Measurements from ENCODE around the gene ATP13A3. TPM values are rescaled to one million over a fixed set of nuclear protein-coding genes. Genes with fewer than 3 reads are reported as not detected.

The ATP13A3 gene
- total RNA-seq, 4 donors from 2014 or later = 23.6 to 129 (median 69.8) TPM

- Histone ChIP-seq H3K4me3 (no peak overlapping the region), H3K27ac (no peak overlapping the region), H3K4me1 (peaks cover 6 to 36% (median 27%) of the 10 kb centered on the region in 4 donors), H3K36me3 (no peaks in the 10 kb centered on the region), H3K9me3 (no peaks in the 10 kb centered on the region), H3K27me3 (no peaks in the 10 kb centered on the region)
- DNase-seq = no peak
- in situ Hi-C loops (cut with MboI; ENCODE audit: low pct_ligation_motif_present in 1 of 4, low pct_unique_long_range_greater_than_20kb in 1 of 4, low sequenced_read_pairs in 3 of 4) = no loop called here
- TF ChIP-seq POLR2AphosphoS5 (IDR thresholded peaks at IDR 0.05) = no peak
- TF ChIP-seq EP300 (IDR thresholded peaks at IDR 0.05; ENCODE audit: low read depth) = no peak
- TF ChIP-seq, protein P1, sequence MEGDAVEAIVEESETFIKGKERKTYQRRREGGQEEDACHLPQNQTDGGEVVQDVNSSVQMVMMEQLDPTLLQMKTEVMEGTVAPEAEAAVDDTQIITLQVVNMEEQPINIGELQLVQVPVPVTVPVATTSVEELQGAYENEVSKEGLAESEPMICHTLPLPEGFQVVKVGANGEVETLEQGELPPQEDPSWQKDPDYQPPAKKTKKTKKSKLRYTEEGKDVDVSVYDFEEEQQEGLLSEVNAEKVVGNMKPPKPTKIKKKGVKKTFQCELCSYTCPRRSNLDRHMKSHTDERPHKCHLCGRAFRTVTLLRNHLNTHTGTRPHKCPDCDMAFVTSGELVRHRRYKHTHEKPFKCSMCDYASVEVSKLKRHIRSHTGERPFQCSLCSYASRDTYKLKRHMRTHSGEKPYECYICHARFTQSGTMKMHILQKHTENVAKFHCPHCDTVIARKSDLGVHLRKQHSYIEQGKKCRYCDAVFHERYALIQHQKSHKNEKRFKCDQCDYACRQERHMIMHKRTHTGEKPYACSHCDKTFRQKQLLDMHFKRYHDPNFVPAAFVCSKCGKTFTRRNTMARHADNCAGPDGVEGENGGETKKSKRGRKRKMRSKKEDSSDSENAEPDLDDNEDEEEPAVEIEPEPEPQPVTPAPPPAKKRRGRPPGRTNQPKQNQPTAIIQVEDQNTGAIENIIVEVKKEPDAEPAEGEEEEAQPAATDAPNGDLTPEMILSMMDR (IDR thresholded peaks at IDR 0.05) = no peak
- no peak for TF ChIP-seq POLR2A (IDR thresholded peaks at IDR 0.05)
- intact Hi-C loops (cut with DNase I; ENCODE audit: low total_unique reads) = no loop called here
- 73 to 80% methylated on average over 5 of the region's 5 CpGs for WGBS, 2 donors (ENCODE audit: low coverage in 1 of 2)
These were observed 5.2 kb upstream of the ATP13A3 start for GRCh38 chr3:194492001-194492400.

GRCh38 chr3:194489736-194490612 is 3.2 kb upstream of the ATP13A3 start:
- in situ Hi-C loops (cut with MboI; ENCODE audit: low pct_ligation_motif_present in 1 of 4, low pct_unique_long_range_greater_than_20kb in 1 of 4, low sequenced_read_pairs in 3 of 4) = loop anchor here in 1 of 4 donors (10.0 kb wide), 1 partner anchor 95 kb away; no protein-coding TSS in a partner anchor
- H3K27me3 ChIP-seq = no peaks in the 10 kb centered on the region
- H3K4me3 ChIP-seq = no peak overlapping the region
- H3K9me3 ChIP-seq = no peaks in the 10 kb centered on the region
- H3K4me1 ChIP-seq = peaks cover 8 to 31% (median 28%) of the 10 kb centered on the region in 4 donors
- WGBS, 2 donors (ENCODE audit: low coverage in 1 of 2) = 81 to 92% methylated on average over 4 to 7 of the region's 7 CpGs
- intact Hi-C loops (cut with DNase I; ENCODE audit: low total_unique reads) = loop anchor here (5.0 kb wide), 1 partner anchor 92 kb away; no protein-coding TSS in a partner anchor
- H3K27ac ChIP-seq = no peak overlapping the region
- H3K36me3 ChIP-seq = no peaks in the 10 kb centered on the region
- TF ChIP-seq, protein P1 (IDR thresholded peaks at IDR 0.05) = no peak
- TF ChIP-seq POLR2A (IDR thresholded peaks at IDR 0.05) (no peak), EP300 (IDR thresholded peaks at IDR 0.05; ENCODE audit: low read depth) (no peak), POLR2AphosphoS5 (IDR thresholded peaks at IDR 0.05) (no peak)
- no peak for DNase-seq

DNA sequence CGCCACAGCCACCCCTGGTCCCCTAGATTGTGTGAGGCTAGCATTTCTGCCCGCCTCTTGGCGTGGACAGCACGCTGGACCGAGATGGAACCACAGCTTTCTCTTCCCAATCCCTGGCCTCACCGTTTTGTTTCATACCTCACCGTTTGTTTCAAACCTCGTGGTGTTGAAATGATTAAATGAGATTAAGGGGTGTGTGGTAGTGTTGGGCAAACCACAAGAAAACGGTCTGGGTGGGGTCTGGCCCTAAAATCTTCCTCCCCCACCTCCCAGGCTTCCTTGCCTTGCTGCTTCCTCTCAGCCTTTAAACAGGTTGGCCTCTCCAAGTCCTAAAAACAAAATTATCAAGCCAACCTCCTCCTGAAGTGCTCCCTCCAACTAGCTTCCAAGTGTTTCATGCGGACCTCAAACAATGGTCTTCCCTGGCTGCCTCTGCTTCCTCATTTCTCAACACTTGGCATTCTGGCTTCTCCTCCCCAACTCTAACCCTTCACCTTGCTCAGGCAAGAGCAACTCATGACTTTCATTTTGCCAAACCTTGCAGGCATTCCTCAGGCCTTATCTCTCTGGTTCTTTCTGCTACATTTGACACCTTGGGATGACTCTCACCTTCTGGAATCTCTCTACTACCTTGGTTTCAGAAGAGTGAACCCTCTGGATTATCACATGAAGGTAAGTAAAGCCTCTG is 1.4 kb upstream of the ATP13A3 start:
- peak overlapping the region in 2 of 4 donors; percentile 68 to 72 for H3K4me3 ChIP-seq
- no peaks in the 10 kb centered on the region for H3K36me3 ChIP-seq
- TF ChIP-seq, protein P1 (IDR thresholded peaks at IDR 0.05) = no peak
- no peak for TF ChIP-seq EP300 (IDR thresholded peaks at IDR 0.05; ENCODE audit: low read depth)
- no peak for TF ChIP-seq POLR2A (IDR thresholded peaks at IDR 0.05)
- TF ChIP-seq POLR2AphosphoS5 (IDR thresholded peaks at IDR 0.05) = no peak
- WGBS, 2 donors (ENCODE audit: low coverage in 1 of 2) = 75% methylated on average over 3 to 10 of the region's 10 CpGs
- intact Hi-C loops (cut with DNase I; ENCODE audit: low total_unique reads) = loop anchor here (5.0 kb wide), 1 partner anchor 94 kb away; no protein-coding TSS in a partner anchor
- no peaks in the 10 kb centered on the region for H3K27me3 ChIP-seq
- in situ Hi-C loops (cut with MboI; ENCODE audit: low pct_ligation_motif_present in 1 of 4, low pct_unique_long_range_greater_than_20kb in 1 of 4, low sequenced_read_pairs in 3 of 4) = loop anchor here in 1 of 4 donors (10.0 kb wide), 1 partner anchor 97 kb away; no protein-coding TSS in a partner anchor
- H3K27ac ChIP-seq = peak overlapping the region; percentile 85 to 96 (median 90)
- no peaks in the 10 kb centered on the region for H3K9me3 ChIP-seq
- no peak for DNase-seq
- H3K4me1 ChIP-seq = peaks cover 11 to 25% (median 21%) of the 10 kb centered on the region in 4 donors

All from transverse colon (tissue), 4 donors.